ENCODE results near the gene IRF2BP1.

Gene IRF2BP1

DNA sequence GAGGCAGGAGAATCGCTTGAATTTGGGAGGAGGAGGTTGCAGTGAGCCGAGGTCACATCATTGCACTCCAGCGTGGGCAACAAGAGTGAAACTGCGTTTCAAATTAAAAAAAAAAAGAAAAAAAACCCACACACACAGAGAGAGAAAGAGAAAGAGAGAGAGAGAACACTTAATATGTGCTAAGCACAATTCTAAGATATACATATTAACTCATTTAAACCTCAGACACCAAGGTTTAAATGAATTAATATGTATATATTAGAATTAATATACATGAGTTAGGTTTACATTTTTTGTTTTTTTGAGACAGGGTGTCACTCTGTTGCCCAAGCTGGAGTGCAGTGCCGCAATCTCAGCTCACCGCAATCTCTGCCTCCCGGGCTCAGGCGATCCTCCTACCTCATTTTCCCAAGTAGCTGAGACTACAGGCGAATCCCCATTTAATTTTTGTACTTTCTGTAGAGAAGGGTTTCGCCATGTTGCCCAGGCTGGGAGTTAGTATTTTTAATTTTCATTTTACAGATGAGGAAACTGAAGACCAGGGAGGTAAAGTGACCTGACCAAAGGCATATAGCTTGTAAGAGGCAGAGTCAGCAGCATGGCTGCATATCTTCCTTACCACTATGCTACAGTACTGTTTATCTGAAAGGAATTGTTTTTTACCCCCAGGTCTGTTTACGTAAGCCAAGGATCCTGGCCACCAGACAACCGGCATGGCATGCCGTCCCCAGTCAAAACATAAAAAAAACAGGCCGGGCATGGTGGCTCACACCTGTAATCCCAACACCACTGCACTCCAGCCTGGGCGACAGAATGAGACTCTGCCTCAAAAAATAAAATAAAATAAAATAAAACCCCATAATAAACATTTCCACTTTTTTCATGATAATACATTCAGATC is 25.3 kb downstream of the IRF2BP1 start:
- no peak for DNase-seq

DNA sequence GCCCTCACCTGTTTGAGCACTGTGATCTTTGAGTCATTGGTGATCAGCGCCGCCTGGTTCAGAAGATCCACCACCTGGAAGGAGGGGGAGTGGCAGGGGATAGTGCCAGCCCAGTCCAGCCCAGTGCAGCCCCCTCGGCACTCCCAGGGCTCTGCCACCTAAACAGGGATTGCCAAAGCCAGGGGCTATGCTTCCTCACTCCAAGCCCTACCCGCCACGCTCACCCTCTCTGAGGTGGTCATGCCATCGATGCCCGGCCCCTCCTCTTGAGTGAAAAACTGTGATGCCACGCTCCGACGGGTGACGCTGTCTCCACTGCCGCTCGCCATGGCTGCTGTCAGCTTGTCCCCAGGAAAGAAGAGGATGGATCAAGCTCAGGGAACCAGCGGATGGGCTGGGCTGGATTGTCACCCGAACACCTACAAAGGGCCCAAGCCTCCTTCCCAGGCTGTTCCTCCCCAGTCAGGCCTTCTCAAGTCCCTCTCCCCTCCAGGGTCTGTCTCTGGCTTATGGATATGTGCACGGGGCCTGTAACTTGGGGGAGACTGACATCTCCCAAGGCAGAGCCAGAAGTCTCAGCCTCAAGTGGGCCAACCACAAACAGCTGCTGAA is 31.7 kb downstream of the IRF2BP1 start:
- no peak for DNase-seq

DNA sequence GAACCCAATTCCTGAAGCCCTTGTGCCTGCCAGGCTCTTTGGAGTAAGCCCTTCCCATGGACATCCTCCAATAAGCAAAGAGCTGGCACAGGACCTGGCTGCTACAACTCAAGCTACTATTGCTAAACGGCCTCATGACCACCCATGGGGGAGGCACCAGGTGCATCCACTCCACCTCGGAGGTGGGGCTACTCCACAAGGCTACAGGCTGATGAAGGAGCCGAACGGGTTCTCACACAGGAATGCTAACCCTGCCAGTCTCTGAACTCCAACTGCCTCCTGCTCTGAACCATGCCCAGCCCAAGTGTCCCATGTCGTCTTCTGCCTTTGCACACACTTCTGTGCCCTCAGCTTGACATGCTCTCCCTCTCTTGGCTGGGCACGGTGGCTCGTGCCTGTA is 33.0 kb downstream of the IRF2BP1 start:
- no peak for DNase-seq

- no peak for DNase-seq
Observed at GRCh38 chr19:45852145-45852750, 33.7 kb downstream of the IRF2BP1 start.

DNA sequence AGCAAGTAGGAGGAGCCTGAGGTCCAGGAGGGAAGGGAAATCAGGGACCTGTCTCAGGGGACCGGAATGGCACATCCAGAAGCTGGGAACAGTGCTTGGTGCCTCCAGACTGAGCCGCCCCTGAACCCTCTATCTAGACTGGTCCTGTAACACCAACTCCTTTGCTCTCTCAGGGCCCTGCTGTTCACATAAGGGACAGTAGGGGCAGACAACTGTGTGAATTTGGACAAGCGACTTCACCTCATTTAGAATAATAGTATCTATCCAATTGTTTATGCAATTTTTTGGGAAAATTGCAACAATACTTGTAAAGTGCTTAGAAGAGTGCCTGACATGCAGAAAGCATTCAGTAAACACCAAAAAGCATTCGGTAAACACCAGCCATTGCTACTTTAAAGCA is 37.0 kb downstream of the IRF2BP1 start:
- no peak for DNase-seq

GRCh38 chr19:45847663-45848062 is 38.3 kb downstream of the IRF2BP1 start:
- DNase-seq = no peak

DNA sequence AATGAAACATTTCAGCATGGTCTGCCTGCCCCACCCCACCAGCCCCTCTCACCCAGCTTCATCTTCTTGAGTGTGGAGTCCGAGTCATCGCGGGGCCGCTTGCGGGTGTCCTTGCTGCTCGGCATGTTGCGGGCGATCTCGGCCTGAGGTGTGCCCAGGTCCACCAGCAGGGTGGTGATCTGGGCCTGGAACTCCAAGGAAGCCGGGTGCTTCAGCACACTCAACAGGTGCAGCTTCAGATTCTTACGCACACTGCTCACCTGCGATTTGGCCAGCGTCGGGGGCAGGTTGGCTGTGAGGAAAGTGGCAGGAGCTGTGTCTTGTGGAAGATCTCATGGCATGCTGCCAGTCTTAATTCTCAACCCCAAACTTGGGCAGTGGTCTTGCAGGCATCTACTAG is 43.7 kb downstream of the IRF2BP1 start:
- DNase-seq = no peak

DNA sequence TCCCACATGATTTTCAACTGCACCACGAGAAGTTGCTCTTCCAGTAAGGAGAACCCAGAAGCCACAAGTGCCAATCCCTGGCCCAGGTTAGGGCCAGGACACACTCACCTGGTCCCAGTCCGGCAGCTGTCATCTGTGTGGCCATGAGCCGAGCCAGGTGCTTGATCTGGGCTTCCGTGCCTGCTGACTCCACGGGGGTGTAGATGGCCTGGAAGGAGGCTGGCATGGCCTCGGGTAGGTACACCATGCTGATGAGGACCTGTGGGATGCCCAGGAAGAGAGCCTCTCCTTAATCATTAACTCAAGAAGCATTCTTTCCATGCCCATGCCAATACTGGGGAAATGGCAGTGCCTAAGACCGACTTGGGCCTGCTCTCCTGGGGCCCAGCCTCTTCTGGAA is 51.0 kb downstream of the IRF2BP1 start:
- DNase-seq = no peak

All from CD4-positive, alpha-beta T cell treated with Interleukin-10 for 1 hour (primary cell).